K562 (cell line): ENCODE results near the gene LHB. TPM values are rescaled to one million over a fixed set of nuclear protein-coding genes. Genes with fewer than 3 reads are reported as not detected.

ENCODE experiments used
- ATAC-seq: fragments of 200-7000 bp; cut with Tn5 transposase; 3 replicates; pipeline ENCODE4 v1.9.1; 2020; ENCODE audit warnings: moderate library complexity
- BruUV-seq: library from RNA; stranded (reverse); fragments of 400-500 nt; replicated peaks from 2 replicates; lab custom pipeline; 2021; lab: Mats Ljungman, UMichigan
- CTCF ChIA-PET: fragments of 300-600 bp; formaldehyde crosslinking; extraction: SDS; loops from one replicate; lab custom pipeline; 2021; ENCODE audit warnings: low intra/inter-chr PET ratio; lab: Yijun Ruan, JAX
- POLR2A ChIA-PET: fragments of 300-600, 350-650 bp; sonication (Branson Sonifier 250); formaldehyde crosslinking; extraction: SDS; loops from one replicate; lab custom pipeline; 2021; ENCODE audit warnings: antibody characterized with exemption, inconsistent platforms; lab: Yijun Ruan, JAX
- DNase-seq, 4 experiments: peaks; one replicate each; pipeline versions ENCODE4 v3.0.0 to v3.0.0-alpha.2; 2011 to 2018; ENCODE audit warnings: low spot score in 3 of 4, mixed read lengths in 3 of 4; ENCODE audit errors: extremely low read depth in 1 of 4
- FAIRE-seq: peaks from 2 replicates; lab custom pipeline; 2011; peaks lifted over from hg19 to GRCh38; lab: Jason Lieb, UNC
- H2AFZ ChIP-seq: 2 replicates; pipeline ENCODE4 v1.6.0; 2011; ENCODE audit warnings: low read depth, low read length, control low read depth, inconsistent platforms
- H3K27ac ChIP-seq: fragments of 200-600 bp; 3 replicates; pipeline ENCODE4 v1.8.0; 2011; ENCODE audit warnings: low read depth, mild to moderate bottlenecking, control low read depth, inconsistent platforms, low read length, moderate library complexity, mixed read lengths; ENCODE audit errors: extremely low read depth
- H3K27me3 ChIP-seq, 2 experiments: fragments of 300-600 bp in 1 of 2; 2 replicates in 1 of 2; 3 replicates in 1 of 2; pipeline versions ENCODE4 v1.6.0 to v1.8.0; 2011; ENCODE audit warnings: inconsistent platforms in 2 of 2, low read length in 2 of 2, mild to moderate bottlenecking in 1 of 2, mixed read lengths in 1 of 2, moderate library complexity in 1 of 2; ENCODE audit not compliant: control insufficient read depth in 2 of 2, insufficient read depth in 2 of 2
- H3K36me3 ChIP-seq: fragments of 300-600 bp; 3 replicates; pipeline ENCODE4 v1.8.0; 2011; ENCODE audit warnings: mild to moderate bottlenecking, low read length, inconsistent platforms; ENCODE audit not compliant: control insufficient read depth, insufficient read depth
- H3K4me1 ChIP-seq, 2 experiments: fragments of 200-600 bp in 1 of 2; replicated peaks in 1 of 2; 2 replicates in 1 of 2; 3 replicates in 1 of 2; pipeline versions ENCODE4 v1.5.1 to v1.8.0; 2011; ENCODE audit warnings: inconsistent platforms in 2 of 2, low read length in 2 of 2, mild to moderate bottlenecking in 1 of 2, mixed read lengths in 1 of 2, moderate library complexity in 1 of 2; ENCODE audit not compliant: control insufficient read depth in 2 of 2, insufficient read depth in 2 of 2
- H3K4me2 ChIP-seq: 2 replicates; pipeline ENCODE4 v1.6.1; 2011; ENCODE audit warnings: low read length, control low read depth, inconsistent platforms, mixed read lengths; ENCODE audit not compliant: insufficient read depth
- H3K4me3 ChIP-seq: fragments of 200-600 bp; sonication (generic), shearing (Covaris generic); 2 replicates; pipeline ENCODE4 v1.5.1; 2016; ENCODE audit warnings: control low read depth, inconsistent platforms
- H3K79me2 ChIP-seq: fragments of 200-600 bp; 3 replicates; pipeline ENCODE4 v1.8.0; 2011; ENCODE audit warnings: low read length, inconsistent platforms; ENCODE audit not compliant: control insufficient read depth, insufficient read depth
- H3K9ac ChIP-seq, 2 experiments: 2 replicates each; pipeline versions ENCODE4 v1.6.0 to v1.6.1; 2011; ENCODE audit warnings: low read depth in 2 of 2, low read length in 2 of 2, control low read depth in 1 of 2, inconsistent platforms in 1 of 2, mild to moderate bottlenecking in 1 of 2, mixed read lengths in 1 of 2; ENCODE audit not compliant: insufficient read depth in 1 of 2
- H3K9me1 ChIP-seq: one replicate; pipeline ENCODE4 v1.6.0; 2011; ENCODE audit warnings: inconsistent platforms, mild to moderate bottlenecking, low read length, moderate library complexity; ENCODE audit not compliant: control insufficient read depth, insufficient read depth
- H3K9me3 ChIP-seq: replicated peaks from 2 replicates; pipeline ENCODE4 v1.5.1; 2011; ENCODE audit warnings: low read depth, low read length, inconsistent platforms; ENCODE audit not compliant: control insufficient read depth, insufficient read depth
- H4K20me1 ChIP-seq: replicated peaks from 2 replicates; pipeline ENCODE4 v1.6.1; 2011; ENCODE audit warnings: low read length, inconsistent platforms, mixed read lengths; ENCODE audit not compliant: control insufficient read depth, insufficient read depth
- CBX1 ChIP-seq: sonication (generic); IDR thresholded peaks from 2 replicates; pipeline ENCODE4 v1.6.1; 2016; ENCODE audit warnings: antibody characterized with exemption, low read depth, mild to moderate bottlenecking
- FIP1L1 ChIP-seq: fragments of 200-400 bp; formaldehyde crosslinking; IDR thresholded peaks from 2 replicates; pipeline ENCODE4 v1.6.1; 2018; ENCODE audit warnings: mild to moderate bottlenecking, low read depth, low read length; ENCODE audit not compliant: poor library complexity, severe bottlenecking
- GATA2 ChIP-seq: sonication (generic); formaldehyde crosslinking; IDR thresholded peaks from 2 replicates; pipeline ENCODE4 v1.4.0; 2020; ENCODE audit warnings: mild to moderate bottlenecking, missing genetic modification reagents
- HIVEP1 ChIP-seq: fragments of 250-450 bp; sonication (Bioruptor Pico); IDR thresholded peaks from 2 replicates; pipeline ENCODE4 v1.4.0; 2020; ENCODE audit warnings: mild to moderate bottlenecking
- POLR2G ChIP-seq: fragments of 200-400 bp; formaldehyde crosslinking; IDR thresholded peaks from 2 replicates; pipeline ENCODE4 v1.6.1; 2017; ENCODE audit warnings: low read depth, mild to moderate bottlenecking, antibody characterized with exemption, low read length, moderate library complexity
- RBFOX2 ChIP-seq: fragments of 200-400 bp; formaldehyde crosslinking; IDR thresholded peaks from 2 replicates; pipeline ENCODE4 v1.6.1; 2017; ENCODE audit warnings: low read depth, mild to moderate bottlenecking, low read length, moderate library complexity
- RBM22 ChIP-seq: fragments of 200-400 bp; formaldehyde crosslinking; IDR thresholded peaks from 2 replicates; pipeline ENCODE4 v1.6.1; 2018; ENCODE audit warnings: low read length, low read depth; ENCODE audit not compliant: poor library complexity, severe bottlenecking
- SP1 ChIP-seq: sonication (generic); formaldehyde crosslinking; IDR thresholded peaks from 2 replicates; pipeline ENCODE4 v1.8.1; 2022; ENCODE audit warnings: mild to moderate bottlenecking, missing genetic modification reagents
- ZC3H4 ChIP-seq: sonication (generic); formaldehyde crosslinking; IDR thresholded peaks from 2 replicates; pipeline ENCODE4 v1.9.0; 2021; ENCODE audit warnings: missing genetic modification reagents, borderline replicate concordance
- ZNF384 ChIP-seq: IDR thresholded peaks from 2 replicates; pipeline ENCODE4 v1.6.1; 2012; ENCODE audit warnings: low read depth, low read length, improper control_type of control experiment
- whole genome bisulfite sequencing: fragments of 100-300 bp; shearing (Covaris generic); methylation state at CpG from one replicate; pipeline ENCODE4 v1.1.6; 2016; ENCODE audit warnings: low coverage, mixed read lengths; ENCODE audit not compliant: insufficient coverage; ENCODE audit errors: missing lambda C conversion rate; 5-methylcytosine and 5-hydroxymethylcytosine counted together
- in situ Hi-C: fragments of 300-500 bp; cut with MboI; formaldehyde crosslinking; loops from 4 replicates; pipeline ENCODE4 v1.15.0; 2018; ENCODE audit warnings: inconsistent platforms, mixed read lengths
- intact Hi-C: fragments of 100-400 bp; cut with micrococcal nuclease; formaldehyde crosslinking; loops from 2 replicates; pipeline ENCODE4 v1.14.2; 2022
- polyA plus RNA-seq, 8 experiments: library from polyadenylated mRNA; depleted of rRNA in 4 of 8; stranded (reverse) in 5 of 8; unstranded in 3 of 8; fragments of >200 nt; fragmentation: Nextera tagmentation in 2 of 8; fragmentation: Illumina TruSeq in 1 of 8; extraction: Ambion mirVana in 2 of 8; extraction: Trizol in 1 of 8; gene quantifications; 2 replicates each; pipeline versions ENCODE4 v1.2.1 to v1.2.3, GENCODE V29; 2011 to 2014; ENCODE audit warnings: inconsistent platforms in 1 of 8, missing spikeins in 1 of 8
- total RNA-seq, 7 experiments: library from RNA; depleted of rRNA in 6 of 7; stranded (reverse); fragments of >200 nt in 6 of 7; fragmentation: Illumina TruSeq in 2 of 7; extraction: Trizol in 2 of 7; gene quantifications; 2 replicates each; pipeline versions ENCODE4 v1.2.1 to v1.2.3, GENCODE V29; 2011 to 2021; ENCODE audit warnings: low replicate concordance in 1 of 7
- TF ChIP-seq, protein P1 (sequence below): fragments of 250-450 bp; sonication (Bioruptor Pico); IDR thresholded peaks from 2 replicates; pipeline ENCODE4 v1.5.0; 2020; ENCODE audit warnings: mild to moderate bottlenecking, borderline replicate concordance
- TF ChIP-seq, protein P2 (sequence below): sonication (generic); formaldehyde crosslinking; IDR thresholded peaks from 2 replicates; pipeline ENCODE4 v1.8.1; 2023; ENCODE audit warnings: mild to moderate bottlenecking, missing genetic modification reagents

LHB gene
- total and polyA plus RNA-seq, 9 of the 15 experiments (the other 6 are each of a cell fraction or from before 2014, with no cell fraction given) = 0.54 TPM; not detected in 8

DNA sequence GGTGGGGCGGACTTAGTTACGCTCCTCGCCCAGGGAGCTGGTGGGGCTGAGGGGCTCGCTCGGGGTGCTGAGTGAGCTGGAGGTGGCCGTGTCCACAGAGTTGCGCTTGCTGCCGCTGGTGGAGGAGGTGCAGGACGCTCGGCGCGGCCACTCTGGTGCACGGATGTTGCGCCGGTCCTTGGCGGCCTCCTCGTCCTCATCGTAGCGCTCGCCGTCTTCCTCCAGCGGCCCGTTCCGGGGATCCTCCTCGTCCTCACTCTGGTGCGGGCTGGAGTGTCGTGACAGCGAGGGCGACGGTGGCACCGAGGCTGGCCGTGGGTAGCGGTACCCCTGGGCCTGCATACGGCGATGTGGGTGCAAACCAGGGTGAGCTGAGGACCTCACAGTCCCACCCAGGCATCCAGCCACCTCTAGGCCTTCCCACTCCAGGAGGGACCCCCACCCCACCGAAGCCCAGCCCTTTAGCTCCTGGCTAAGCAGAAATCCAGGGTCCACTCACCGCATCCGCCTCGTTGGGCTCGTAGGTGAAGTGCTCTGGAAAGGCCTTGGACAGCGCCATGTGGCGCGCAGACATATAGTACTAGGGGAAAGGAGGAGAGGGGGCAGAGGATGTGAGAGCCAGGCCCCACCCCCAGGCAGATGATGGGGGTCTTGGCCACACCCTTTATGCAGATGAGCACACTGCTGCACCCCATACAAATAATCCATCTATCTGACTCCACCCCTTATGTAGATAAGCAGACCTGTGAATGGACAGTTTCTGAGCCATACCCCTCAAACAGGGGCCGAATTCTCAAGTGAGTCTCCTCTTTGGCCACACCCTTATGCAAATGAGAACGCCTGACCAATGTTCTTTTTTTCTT, 47.4 kb downstream of the LHB start:
- H3K9me3 ChIP-seq = no peaks in the 10 kb centered on the region
- BruUV-seq = no TSS peak
- intact Hi-C loops = loop anchor here (2.0 to 5.0 kb wide), 2 partner anchors 37 to 175 kb away; partner anchors contain the start of gene DHDH
- no peaks in the 10 kb centered on the region for H3K27me3 ChIP-seq
- H3K36me3 ChIP-seq = peaks cover 72% of the 10 kb centered on the region
- H3K4me1 ChIP-seq = peaks cover 26 to 37% of the 10 kb centered on the region in 2 experiments
- H3K9ac ChIP-seq = no peak overlapping the region
- peak overlapping the region; percentile 47; the same call in 1 of the 2 replicates for H3K4me2 ChIP-seq
- peaks cover 21% of the 10 kb centered on the region for H4K20me1 ChIP-seq
- H3K27ac ChIP-seq = no peak overlapping the region; the same call in 2 of the 3 replicates
- H3K9me1 ChIP-seq = no peaks in the 10 kb centered on the region
- H3K4me3 ChIP-seq = no peak overlapping the region
- ChIA-PET CTCF (interaction anchor here (0.6 kb wide), 2 partner anchors 12 to 188 kb away, joined by 3 to 6 read pairs; no protein-coding TSS in a partner anchor), POLR2A (interaction anchor here (0.5 to 14.5 kb wide), 14 partner anchors 10 to 422 kb away, joined by 3 to 439 read pairs (median 4); partner anchors contain the start of genes NUCB1, PPP1R15A, RUVBL2 and TULP2)
- 82% methylated on average over 14 of the region's 45 CpGs for WGBS
- H2AFZ ChIP-seq = no peak overlapping the region
- peak; percentile 58 for ATAC-seq
- in situ Hi-C loops = loop anchor here (5.0 to 10.0 kb wide), 3 partner anchors 95 to 325 kb away; partner anchors contain the start of genes CA11 and PPP1R15A
- H3K79me2 ChIP-seq = peaks cover 30% of the 10 kb centered on the region
- peak; percentile 70 to 85 (median 79) for DNase-seq
- peak; percentile 88 for FAIRE-seq
- TF ChIP-seq POLR2G (peak; percentile 91), ZC3H4 (CRISPR knock-in tag) (peak; percentile 34; the same call in 1 of the 2 replicates), FIP1L1 (peak; percentile 98), HIVEP1 (no peak), RBM22 (peak; percentile 95), SP1 (CRISPR knock-in tag) (0 out of 2 replicates have a peak, but pooled peaks have one; percentile 35), GATA2 (CRISPR knock-in tag) (no peak), CBX1 (0 out of 2 replicates have a peak, but pooled peaks have one; percentile 31), RBFOX2 (peak; percentile 81), ZNF384 (0 out of 2 replicates have a peak, but pooled peaks have one; percentile 12)
- TF ChIP-seq, protein P1, sequence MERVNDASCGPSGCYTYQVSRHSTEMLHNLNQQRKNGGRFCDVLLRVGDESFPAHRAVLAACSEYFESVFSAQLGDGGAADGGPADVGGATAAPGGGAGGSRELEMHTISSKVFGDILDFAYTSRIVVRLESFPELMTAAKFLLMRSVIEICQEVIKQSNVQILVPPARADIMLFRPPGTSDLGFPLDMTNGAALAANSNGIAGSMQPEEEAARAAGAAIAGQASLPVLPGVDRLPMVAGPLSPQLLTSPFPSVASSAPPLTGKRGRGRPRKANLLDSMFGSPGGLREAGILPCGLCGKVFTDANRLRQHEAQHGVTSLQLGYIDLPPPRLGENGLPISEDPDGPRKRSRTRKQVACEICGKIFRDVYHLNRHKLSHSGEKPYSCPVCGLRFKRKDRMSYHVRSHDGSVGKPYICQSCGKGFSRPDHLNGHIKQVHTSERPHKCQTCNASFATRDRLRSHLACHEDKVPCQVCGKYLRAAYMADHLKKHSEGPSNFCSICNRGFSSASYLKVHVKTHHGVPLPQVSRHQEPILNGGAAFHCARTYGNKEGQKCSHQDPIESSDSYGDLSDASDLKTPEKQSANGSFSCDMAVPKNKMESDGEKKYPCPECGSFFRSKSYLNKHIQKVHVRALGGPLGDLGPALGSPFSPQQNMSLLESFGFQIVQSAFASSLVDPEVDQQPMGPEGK (CRISPR knock-in tag) = no peak
- TF ChIP-seq, protein P2, sequence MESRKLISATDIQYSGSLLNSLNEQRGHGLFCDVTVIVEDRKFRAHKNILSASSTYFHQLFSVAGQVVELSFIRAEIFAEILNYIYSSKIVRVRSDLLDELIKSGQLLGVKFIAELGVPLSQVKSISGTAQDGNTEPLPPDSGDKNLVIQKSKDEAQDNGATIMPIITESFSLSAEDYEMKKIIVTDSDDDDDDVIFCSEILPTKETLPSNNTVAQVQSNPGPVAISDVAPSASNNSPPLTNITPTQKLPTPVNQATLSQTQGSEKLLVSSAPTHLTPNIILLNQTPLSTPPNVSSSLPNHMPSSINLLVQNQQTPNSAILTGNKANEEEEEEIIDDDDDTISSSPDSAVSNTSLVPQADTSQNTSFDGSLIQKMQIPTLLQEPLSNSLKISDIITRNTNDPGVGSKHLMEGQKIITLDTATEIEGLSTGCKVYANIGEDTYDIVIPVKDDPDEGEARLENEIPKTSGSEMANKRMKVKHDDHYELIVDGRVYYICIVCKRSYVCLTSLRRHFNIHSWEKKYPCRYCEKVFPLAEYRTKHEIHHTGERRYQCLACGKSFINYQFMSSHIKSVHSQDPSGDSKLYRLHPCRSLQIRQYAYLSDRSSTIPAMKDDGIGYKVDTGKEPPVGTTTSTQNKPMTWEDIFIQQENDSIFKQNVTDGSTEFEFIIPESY (CRISPR knock-in tag) = peak; percentile 89
